Sigmoid colon (tissue), 7 donors: Measurements from ENCODE around the gene KCNQ5. TPM values are rescaled to one million over a fixed set of nuclear protein-coding genes. Genes with fewer than 3 reads are reported as not detected.

Experiments
- DNase-seq: peaks from one replicate; pipeline ENCODE4 v3.0.0-alpha.2; 2019
- H3K27ac ChIP-seq, 4 donors: fragments of 200-600 bp; sonication (generic); one replicate each; pipeline ENCODE4 v1.5.1; 2016 to 2019; ENCODE audit warnings: mild to moderate bottlenecking in 1 of 4
- H3K27me3 ChIP-seq, 3 donors: fragments of 200-600 bp; sonication (generic); one replicate each; pipeline ENCODE4 v1.5.1; 2019; ENCODE audit warnings: mild to moderate bottlenecking in 1 of 3
- H3K36me3 ChIP-seq, 4 donors: fragments of 200-600 bp; sonication (generic); one replicate each; pipeline ENCODE4 v1.5.1; 2016 to 2019
- H3K4me1 ChIP-seq, 4 donors: fragments of 200-600 bp; sonication (generic); one replicate each; pipeline ENCODE4 v1.5.1; 2017 to 2019
- H3K4me3 ChIP-seq, 4 donors: fragments of 200-600 bp; sonication (generic); one replicate each; pipeline ENCODE4 v1.5.1; 2017 to 2019; ENCODE audit warnings: mild to moderate bottlenecking in 2 of 4, moderate library complexity in 1 of 4
- H3K9me3 ChIP-seq, 4 donors: fragments of 200-600 bp in 3 of 4; sonication (generic) in 3 of 4; one replicate each; pipeline versions ENCODE4 v1.5.1 to v1.6.1; 2013 to 2019
- EP300 ChIP-seq, 4 donors: sonication (generic); formaldehyde crosslinking; IDR thresholded peaks; one replicate each; pipeline ENCODE4 v1.6.1; 2017; ENCODE audit warnings: antibody characterized with exemption in 4 of 4
- POLR2A ChIP-seq, 2 donors: fragments of 450-650 bp; IDR thresholded peaks; one replicate each; pipeline ENCODE4 v1.6.1; 2016; ENCODE audit warnings: antibody characterized with exemption in 2 of 2, mild to moderate bottlenecking in 2 of 2, moderate library complexity in 2 of 2
- POLR2AphosphoS5 ChIP-seq, 4 donors: sonication (generic); formaldehyde crosslinking; IDR thresholded peaks; one replicate each; pipeline ENCODE4 v1.6.1; 2017; ENCODE audit warnings: antibody characterized with exemption in 4 of 4
- WGBS, 2 donors: extraction: QIAGEN DNeasy Blood & Tissue Kit; methylation state at CpG; one replicate each; pipeline ENCODE4 v1.1.7; 2013; 5-methylcytosine and 5-hydroxymethylcytosine counted together
- intact Hi-C: fragments of 100-400 bp; cut with DNase I; formaldehyde crosslinking; loops from one replicate; pipeline ENCODE4 v1.15.1; 2023
- polyA plus RNA-seq, 3 donors: library from polyadenylated mRNA; stranded (reverse); fragments of 200-250 nt; gene quantifications; one replicate each; pipeline ENCODE4 v1.2.3, GENCODE V29; 2013
- total RNA-seq, 4 donors: library from RNA; depleted of rRNA; stranded (reverse); fragments of >200 nt; gene quantifications; one replicate each; pipeline ENCODE4 v1.1.0, GENCODE V29; 2016
- TF ChIP-seq, protein P1 (sequence below), 4 experiments: fragments of 450-650 bp in 3 of 4; fragments of 200-600 bp in 1 of 4; IDR thresholded peaks; one replicate each; pipeline ENCODE4 v1.5.1; 2016 to 2019; ENCODE audit warnings: antibody characterized with exemption in 4 of 4, mild to moderate bottlenecking in 3 of 4, moderate library complexity in 2 of 4
- donor health status: healthy with polysubstance abuse.
- donor health status: Bipolar disorder and iron deficiency.
- donor health status: healthy.

Gene KCNQ5
- total and polyA plus RNA-seq, 7 donors = 0.49 to 2.1 (median 1.1) TPM; not detected in 2

DNA sequence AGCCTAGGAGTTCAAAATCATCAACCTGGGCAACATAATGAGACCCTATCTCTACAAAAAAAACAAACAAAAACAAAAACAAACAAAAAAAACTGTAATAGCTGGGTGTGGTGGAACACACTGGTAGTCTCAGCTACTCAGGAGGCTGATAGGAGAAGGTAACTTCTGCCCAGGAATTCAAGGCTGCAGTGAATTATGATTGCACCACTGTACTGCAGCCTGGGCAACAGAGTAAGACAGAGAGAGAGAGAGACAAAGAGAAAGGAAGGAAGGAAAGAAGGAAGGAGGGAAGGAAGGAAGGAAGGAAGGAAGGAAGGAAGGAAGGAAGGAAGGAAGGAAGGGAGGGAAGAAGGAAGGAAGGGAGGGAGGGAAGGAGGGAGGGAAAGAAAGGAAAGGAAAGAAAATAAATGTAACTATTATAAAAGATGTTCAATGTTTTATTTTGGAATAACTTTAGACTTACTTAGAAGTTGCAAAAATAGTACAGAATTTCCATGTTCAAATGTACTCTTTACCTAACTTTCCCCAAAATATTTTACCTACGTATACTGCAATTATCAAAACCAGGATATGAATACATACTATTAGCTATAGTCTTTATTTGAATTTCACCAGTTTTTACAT lies 428.2 kb downstream of the KCNQ5 start:
- no peak overlapping the region for H3K27ac ChIP-seq
- no peaks in the 10 kb centered on the region for H3K4me1 ChIP-seq
- WGBS, 2 donors = 91 to 95% methylated on average over 1 of the region's 1 CpG
- no peak for DNase-seq
- no peak for TF ChIP-seq POLR2A (IDR thresholded peaks at IDR 0.05)
- no peak for TF ChIP-seq EP300 (IDR thresholded peaks at IDR 0.05)
- TF ChIP-seq POLR2AphosphoS5 (IDR thresholded peaks at IDR 0.05) = no peak
- TF ChIP-seq, protein P1, sequence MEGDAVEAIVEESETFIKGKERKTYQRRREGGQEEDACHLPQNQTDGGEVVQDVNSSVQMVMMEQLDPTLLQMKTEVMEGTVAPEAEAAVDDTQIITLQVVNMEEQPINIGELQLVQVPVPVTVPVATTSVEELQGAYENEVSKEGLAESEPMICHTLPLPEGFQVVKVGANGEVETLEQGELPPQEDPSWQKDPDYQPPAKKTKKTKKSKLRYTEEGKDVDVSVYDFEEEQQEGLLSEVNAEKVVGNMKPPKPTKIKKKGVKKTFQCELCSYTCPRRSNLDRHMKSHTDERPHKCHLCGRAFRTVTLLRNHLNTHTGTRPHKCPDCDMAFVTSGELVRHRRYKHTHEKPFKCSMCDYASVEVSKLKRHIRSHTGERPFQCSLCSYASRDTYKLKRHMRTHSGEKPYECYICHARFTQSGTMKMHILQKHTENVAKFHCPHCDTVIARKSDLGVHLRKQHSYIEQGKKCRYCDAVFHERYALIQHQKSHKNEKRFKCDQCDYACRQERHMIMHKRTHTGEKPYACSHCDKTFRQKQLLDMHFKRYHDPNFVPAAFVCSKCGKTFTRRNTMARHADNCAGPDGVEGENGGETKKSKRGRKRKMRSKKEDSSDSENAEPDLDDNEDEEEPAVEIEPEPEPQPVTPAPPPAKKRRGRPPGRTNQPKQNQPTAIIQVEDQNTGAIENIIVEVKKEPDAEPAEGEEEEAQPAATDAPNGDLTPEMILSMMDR (IDR thresholded peaks at IDR 0.05) = no peak
- H3K9me3 ChIP-seq = no peaks in the 10 kb centered on the region
- H3K4me3 ChIP-seq = no peak overlapping the region
- no peaks in the 10 kb centered on the region for H3K27me3 ChIP-seq
- no peaks in the 10 kb centered on the region for H3K36me3 ChIP-seq
- intact Hi-C loops = no loop called here

DNA sequence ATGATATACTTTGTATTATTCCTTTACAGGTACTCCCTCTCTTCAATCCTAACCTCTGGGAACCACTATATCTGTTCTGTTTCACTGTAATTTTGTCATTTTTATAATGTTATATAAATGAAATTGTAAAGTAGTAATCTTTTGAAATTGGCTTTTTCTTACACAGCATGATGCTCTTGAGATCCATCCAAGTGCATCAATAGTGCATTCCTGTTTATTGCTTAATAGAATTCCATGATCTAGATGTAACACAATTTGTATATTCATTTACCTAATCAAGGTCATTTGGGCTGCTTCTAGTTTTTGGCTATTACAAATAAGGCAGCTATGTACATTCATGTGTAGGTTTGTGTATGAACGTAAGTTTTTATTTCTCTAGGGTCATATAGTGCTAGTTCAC lies 428.8 kb downstream of the KCNQ5 start:
- Histone ChIP-seq H3K27ac (no peak overlapping the region), H3K4me3 (no peak overlapping the region), H3K36me3 (no peaks in the 10 kb centered on the region), H3K27me3 (no peaks in the 10 kb centered on the region), H3K4me1 (no peaks in the 10 kb centered on the region), H3K9me3 (no peaks in the 10 kb centered on the region)
- intact Hi-C loops = no loop called here
- 42 to 83% methylated on average over 1 of the region's 1 CpG for WGBS, 2 donors
- DNase-seq = no peak
- TF ChIP-seq EP300 (IDR thresholded peaks at IDR 0.05) (no peak), POLR2AphosphoS5 (IDR thresholded peaks at IDR 0.05) (no peak), POLR2A (IDR thresholded peaks at IDR 0.05) (no peak)
- TF ChIP-seq, protein P1 (IDR thresholded peaks at IDR 0.05) = no peak

DNA sequence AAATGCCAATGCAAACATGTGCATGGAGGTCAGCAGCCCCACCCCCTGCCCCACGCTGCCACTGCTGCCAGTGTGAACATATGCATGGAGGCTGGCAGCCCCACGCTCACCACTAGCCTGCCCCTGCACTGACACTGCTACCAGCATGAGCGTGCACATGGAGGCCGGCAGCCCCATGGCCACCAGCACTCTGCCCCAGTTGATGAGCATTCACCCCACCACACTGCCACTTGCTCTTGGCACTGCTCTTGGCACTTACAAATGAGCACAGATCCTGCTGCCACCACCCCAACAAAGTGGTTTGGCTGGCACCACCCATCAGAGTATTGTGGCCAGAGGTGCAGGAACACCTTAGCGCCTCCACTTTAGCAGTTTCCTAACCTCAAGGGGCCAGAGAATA lies 429.3 kb downstream of the KCNQ5 start:
- H3K27ac ChIP-seq = no peak overlapping the region
- intact Hi-C loops = no loop called here
- H3K27me3 ChIP-seq = no peaks in the 10 kb centered on the region
- H3K9me3 ChIP-seq = no peaks in the 10 kb centered on the region
- H3K36me3 ChIP-seq = no peaks in the 10 kb centered on the region
- H3K4me3 ChIP-seq = no peak overlapping the region
- DNase-seq = no peak
- no peak for TF ChIP-seq POLR2A (IDR thresholded peaks at IDR 0.05)
- no peak for TF ChIP-seq EP300 (IDR thresholded peaks at IDR 0.05)
- TF ChIP-seq, protein P1 (IDR thresholded peaks at IDR 0.05) = no peak
- no peak for TF ChIP-seq POLR2AphosphoS5 (IDR thresholded peaks at IDR 0.05)
- H3K4me1 ChIP-seq = no peaks in the 10 kb centered on the region
- WGBS, 2 donors = 83 to 93% methylated on average over 5 of the region's 5 CpGs

DNA sequence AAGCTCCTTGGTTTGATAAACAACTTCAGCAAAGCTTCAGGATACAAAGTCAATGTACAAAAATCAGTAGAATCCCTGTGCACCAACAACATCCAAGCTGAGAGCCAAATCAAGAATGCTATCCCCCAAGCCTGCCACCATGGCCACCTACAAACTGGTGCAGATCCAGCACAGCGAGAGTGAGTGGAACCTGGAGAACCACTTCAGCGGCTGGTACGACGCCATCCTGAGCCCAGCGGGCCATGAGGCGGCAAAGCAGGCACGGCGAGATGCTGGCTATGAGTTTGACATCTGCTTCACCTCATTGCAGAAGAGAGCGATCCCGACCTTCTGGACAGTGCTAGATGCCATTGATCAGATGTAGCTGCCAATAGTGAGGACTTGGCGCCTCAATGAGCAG lies 433.1 kb downstream of the KCNQ5 start:
- no peak overlapping the region for H3K4me3 ChIP-seq
- H3K27me3 ChIP-seq = no peaks in the 10 kb centered on the region
- H3K36me3 ChIP-seq = no peaks in the 10 kb centered on the region
- no peaks in the 10 kb centered on the region for H3K9me3 ChIP-seq
- H3K27ac ChIP-seq = no peak overlapping the region
- H3K4me1 ChIP-seq = no peaks in the 10 kb centered on the region
- TF ChIP-seq EP300 (IDR thresholded peaks at IDR 0.05) = no peak
- DNase-seq = no peak
- intact Hi-C loops = no loop called here
- 82 to 86% methylated on average over 11 of the region's 11 CpGs for WGBS, 2 donors

DNA sequence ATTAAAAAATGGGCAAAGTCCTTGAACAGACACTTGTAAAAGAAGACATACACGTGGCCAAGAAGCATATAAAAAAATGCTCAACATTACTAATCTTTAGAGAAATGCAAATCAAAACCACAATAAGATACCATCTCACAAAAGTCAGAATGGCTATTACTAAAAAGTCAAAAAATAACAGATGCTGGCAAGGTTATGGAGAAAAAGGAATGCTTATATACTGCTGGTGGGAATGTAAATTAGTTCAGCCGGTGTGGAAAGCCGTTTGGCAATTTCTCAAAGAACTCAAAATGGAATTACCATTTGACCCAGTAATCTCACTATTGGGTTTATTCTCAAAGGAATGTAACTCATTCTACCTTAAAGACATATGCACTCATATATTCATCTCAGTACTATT lies 436.9 kb downstream of the KCNQ5 start:
- no peaks in the 10 kb centered on the region for H3K27me3 ChIP-seq
- H3K4me1 ChIP-seq = no peaks in the 10 kb centered on the region
- TF ChIP-seq POLR2AphosphoS5 (IDR thresholded peaks at IDR 0.05) = no peak
- TF ChIP-seq, protein P1 (IDR thresholded peaks at IDR 0.05) = no peak
- TF ChIP-seq EP300 (IDR thresholded peaks at IDR 0.05) = no peak
- TF ChIP-seq POLR2A (IDR thresholded peaks at IDR 0.05) = no peak
- H3K4me3 ChIP-seq = no peak overlapping the region
- no peak overlapping the region for H3K27ac ChIP-seq
- no peaks in the 10 kb centered on the region for H3K9me3 ChIP-seq
- intact Hi-C loops = no loop called here
- 61 to 80% methylated on average over 3 of the region's 3 CpGs for WGBS, 2 donors
- no peaks in the 10 kb centered on the region for H3K36me3 ChIP-seq
- DNase-seq = no peak
